BLaER1 treated with 17β-estradiol and CSF1 and Interleukin-3, amounts not matched to agents 10 nM and 100 nM (cell line): ENCODE data around the gene TPD52L1.

Experiments used
- H3K27ac ChIP-seq, 11 experiments: shearing (Covaris generic); formaldehyde crosslinking; 2 replicates each; pipeline ENCODE4 v1.8.1; 2022
- H3K27me3 ChIP-seq, 11 experiments: shearing (Covaris generic); formaldehyde crosslinking; 2 replicates each; pipeline ENCODE4 v1.8.1; 2022
- H3K36me3 ChIP-seq, 11 experiments: shearing (Covaris generic); formaldehyde crosslinking; 2 replicates each; pipeline ENCODE4 v1.8.1; 2022
- H3K4me1 ChIP-seq, 10 experiments: shearing (Covaris generic); formaldehyde crosslinking; 2 replicates each; pipeline ENCODE4 v1.8.1; 2022
- H3K4me2 ChIP-seq, 11 experiments: shearing (Covaris generic); formaldehyde crosslinking; 2 replicates each; pipeline ENCODE4 v1.8.1; 2022
- H3K4me3 ChIP-seq, 10 experiments: shearing (Covaris generic); formaldehyde crosslinking; 2 replicates each; pipeline ENCODE4 v1.8.1; 2022
- H3K9ac ChIP-seq, 11 experiments: shearing (Covaris generic); formaldehyde crosslinking; 2 replicates each; pipeline ENCODE4 v1.8.1; 2022
- H3K9me3 ChIP-seq, 11 experiments: shearing (Covaris generic); formaldehyde crosslinking; replicated peaks in 1 of 11; 2 replicates each; pipeline ENCODE4 v1.8.1; 2022
- H4K20me1 ChIP-seq, 11 experiments: shearing (Covaris generic); formaldehyde crosslinking; 2 replicates each; pipeline ENCODE4 v1.8.1; 2022
- Cebpa-rat ChIP-seq, 11 experiments: shearing (Covaris generic); IDR thresholded peaks; 2 replicates each; pipeline ENCODE4 v1.8.1; 2022

The TPD52L1 gene

DNA sequence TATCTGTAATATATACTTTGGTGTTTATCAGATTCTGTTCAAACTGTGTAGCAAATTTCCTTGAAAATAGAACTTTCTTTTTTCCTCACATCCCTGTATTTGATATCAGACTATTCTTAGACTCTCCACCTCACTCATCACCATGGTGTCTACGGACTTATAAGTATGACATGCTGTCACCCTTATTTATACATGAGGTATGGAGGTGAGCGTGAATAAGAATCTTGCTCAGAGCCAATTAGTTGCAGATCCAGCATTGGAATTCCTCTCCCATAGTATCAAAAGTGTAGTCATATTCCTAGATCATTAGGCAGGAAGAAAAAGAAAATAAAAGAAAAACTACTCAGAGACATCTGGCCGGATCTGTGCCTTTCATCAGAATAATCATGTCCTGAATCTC is 43.0 kb downstream of the TPD52L1 start:
- H3K9ac ChIP-seq: no peak overlapping the region
- H3K27ac ChIP-seq: no peak overlapping the region
- no peak overlapping the region for H3K4me3 ChIP-seq
- no peaks in the 10 kb centered on the region for H3K4me1 ChIP-seq
- no peaks in the 10 kb centered on the region for H3K9me3 ChIP-seq
- TF ChIP-seq Cebpa-rat (IDR thresholded peaks at IDR 0.05): no peak
- no peaks in the 10 kb centered on the region for H4K20me1 ChIP-seq
- H3K4me2 ChIP-seq: no peak overlapping the region
- no peaks in the 10 kb centered on the region for H3K27me3 ChIP-seq
- H3K36me3 ChIP-seq: no peaks in the 10 kb centered on the region

DNA sequence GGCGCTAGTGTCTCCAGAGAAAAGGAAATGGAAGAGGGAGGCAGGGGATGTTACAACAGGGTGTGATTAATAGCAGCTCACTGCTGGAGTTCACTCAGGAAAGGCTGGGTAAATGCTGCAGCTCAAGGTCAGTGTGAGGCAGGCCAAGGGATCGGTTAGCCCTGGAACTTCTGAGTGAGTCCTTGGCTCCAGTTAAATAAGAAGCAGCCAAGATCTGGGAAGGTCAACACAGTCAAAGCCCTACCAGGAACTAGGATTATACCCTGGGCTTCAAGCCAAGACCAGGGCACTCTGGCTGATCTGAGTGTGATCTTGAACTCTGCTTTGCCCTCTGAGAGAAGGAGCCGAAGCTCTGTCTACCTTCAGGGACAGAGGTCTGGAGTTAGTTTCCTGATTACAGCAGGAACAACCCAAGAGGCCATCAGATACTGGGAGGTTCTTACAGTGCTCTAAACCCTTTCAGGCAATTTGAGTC is 44.3 kb downstream of the TPD52L1 start:
- Histone ChIP-seq H3K4me1 (peaks cover 0 to 6% (median 0%) of the 10 kb centered on the region in 10 experiments; a peak in 1 of 20 replicates), H3K9ac (no peak overlapping the region), H3K4me3 (no peak overlapping the region), H3K27me3 (no peaks in the 10 kb centered on the region), H3K36me3 (no peaks in the 10 kb centered on the region), H3K4me2 (no peak overlapping the region), H3K9me3 (no peaks in the 10 kb centered on the region), H3K27ac (no peak overlapping the region), H4K20me1 (no peaks in the 10 kb centered on the region)
- no peak for TF ChIP-seq Cebpa-rat (IDR thresholded peaks at IDR 0.05)

GRCh38 chr6:125198398-125198937 is 44.9 kb downstream of the TPD52L1 start:
- Histone ChIP-seq H4K20me1 (no peaks in the 10 kb centered on the region), H3K9ac (no peak overlapping the region), H3K4me2 (no peak overlapping the region), H3K27me3 (no peaks in the 10 kb centered on the region), H3K9me3 (no peaks in the 10 kb centered on the region), H3K4me1 (peaks cover 0 to 6% (median 0%) of the 10 kb centered on the region in 10 experiments; a peak in 1 of 20 replicates), H3K4me3 (no peak overlapping the region), H3K27ac (no peak overlapping the region), H3K36me3 (no peaks in the 10 kb centered on the region)
- no peak for TF ChIP-seq Cebpa-rat (IDR thresholded peaks at IDR 0.05)

GRCh38 chr6:125200941-125201340 is 47.4 kb downstream of the TPD52L1 start:
- Histone ChIP-seq H3K36me3 (no peaks in the 10 kb centered on the region), H3K9ac (no peak overlapping the region), H3K27ac (no peak overlapping the region), H4K20me1 (no peaks in the 10 kb centered on the region), H3K9me3 (no peaks in the 10 kb centered on the region), H3K4me1 (peaks cover 0 to 6% (median 0%) of the 10 kb centered on the region in 10 experiments; a peak in 1 of 20 replicates), H3K4me3 (no peak overlapping the region), H3K4me2 (no peak overlapping the region), H3K27me3 (no peaks in the 10 kb centered on the region)
- TF ChIP-seq Cebpa-rat (IDR thresholded peaks at IDR 0.05): no peak

- peak overlapping the region in 2 of 11 experiments; percentile 18; a peak in 1 of 22 replicates for H3K4me2 ChIP-seq
- peaks cover 0 to 6% (median 0%) of the 10 kb centered on the region in 10 experiments; a peak in 1 of 20 replicates for H3K4me1 ChIP-seq
- TF ChIP-seq Cebpa-rat (IDR thresholded peaks at IDR 0.05): no peak
- no peaks in the 10 kb centered on the region for H4K20me1 ChIP-seq
- H3K27ac ChIP-seq: no peak overlapping the region
- H3K9ac ChIP-seq: no peak overlapping the region
- no peaks in the 10 kb centered on the region for H3K36me3 ChIP-seq
- no peak overlapping the region for H3K4me3 ChIP-seq
- H3K9me3 ChIP-seq: no peaks in the 10 kb centered on the region
- no peaks in the 10 kb centered on the region for H3K27me3 ChIP-seq
These were observed 48.6 kb downstream of the TPD52L1 start for GRCh38 chr6:125201961-125202729.

GRCh38 chr6:125203395-125203794 is 49.8 kb downstream of the TPD52L1 start:
- H3K27ac ChIP-seq: no peak overlapping the region
- H3K9ac ChIP-seq: no peak overlapping the region
- H3K4me1 ChIP-seq: peaks cover 0 to 6% (median 0%) of the 10 kb centered on the region in 10 experiments; a peak in 1 of 20 replicates
- H3K4me3 ChIP-seq: no peak overlapping the region
- no peaks in the 10 kb centered on the region for H4K20me1 ChIP-seq
- no peaks in the 10 kb centered on the region for H3K9me3 ChIP-seq
- no peaks in the 10 kb centered on the region for H3K27me3 ChIP-seq
- no peaks in the 10 kb centered on the region for H3K36me3 ChIP-seq
- TF ChIP-seq Cebpa-rat (IDR thresholded peaks at IDR 0.05): no peak
- H3K4me2 ChIP-seq: no peak overlapping the region

GRCh38 chr6:125205931-125206330 is 52.4 kb downstream of the TPD52L1 start:
- Histone ChIP-seq H3K4me3 (no peak overlapping the region), H3K4me2 (no peak overlapping the region), H3K27me3 (no peaks in the 10 kb centered on the region), H3K9ac (no peak overlapping the region), H3K4me1 (peaks cover 0 to 6% (median 0%) of the 10 kb centered on the region in 10 experiments; a peak in 1 of 20 replicates), H3K9me3 (no peaks in the 10 kb centered on the region), H3K36me3 (no peaks in the 10 kb centered on the region), H4K20me1 (no peaks in the 10 kb centered on the region), H3K27ac (no peak overlapping the region)
- no peak for TF ChIP-seq Cebpa-rat (IDR thresholded peaks at IDR 0.05)

- Histone ChIP-seq H3K36me3 (no peaks in the 10 kb centered on the region), H3K4me1 (peaks cover 0 to 6% (median 0%) of the 10 kb centered on the region in 10 experiments; a peak in 1 of 20 replicates), H3K27ac (no peak overlapping the region), H3K4me3 (no peak overlapping the region), H3K27me3 (no peaks in the 10 kb centered on the region), H4K20me1 (no peaks in the 10 kb centered on the region), H3K9ac (no peak overlapping the region), H3K4me2 (no peak overlapping the region), H3K9me3 (no peaks in the 10 kb centered on the region)
- TF ChIP-seq Cebpa-rat (IDR thresholded peaks at IDR 0.05): no peak
These were observed 52.8 kb downstream of the TPD52L1 start for GRCh38 chr6:125206389-125206788.

DNA sequence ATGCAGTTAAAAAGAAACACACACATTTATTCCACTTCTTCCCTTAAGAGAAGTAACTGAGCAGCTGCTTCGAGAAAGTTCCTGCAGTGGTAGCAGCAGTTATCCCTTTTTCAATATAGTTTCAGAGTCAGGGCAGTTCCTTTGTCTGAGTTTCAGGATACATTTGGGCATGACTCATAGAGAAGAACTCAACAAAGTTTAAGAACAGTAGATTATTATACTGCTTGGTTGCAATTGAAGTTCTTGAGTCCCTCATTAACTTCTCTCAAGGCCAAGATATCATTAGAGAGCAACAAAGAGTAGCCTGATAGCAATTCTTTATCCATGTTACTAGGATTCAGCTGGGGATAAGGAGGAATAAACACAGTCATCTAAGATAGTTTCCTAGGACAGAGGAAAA is 54.4 kb downstream of the TPD52L1 start:
- H3K4me1 ChIP-seq: no peaks in the 10 kb centered on the region
- no peak overlapping the region for H3K27ac ChIP-seq
- H3K36me3 ChIP-seq: no peaks in the 10 kb centered on the region
- H4K20me1 ChIP-seq: no peaks in the 10 kb centered on the region
- no peaks in the 10 kb centered on the region for H3K27me3 ChIP-seq
- no peak overlapping the region for H3K4me3 ChIP-seq
- H3K9ac ChIP-seq: no peak overlapping the region
- H3K4me2 ChIP-seq: no peak overlapping the region
- no peaks in the 10 kb centered on the region for H3K9me3 ChIP-seq
- TF ChIP-seq Cebpa-rat (IDR thresholded peaks at IDR 0.05): no peak
